ENCODE measurements around the gene HLA-DRB5. TPM values are rescaled to one million over a fixed set of nuclear protein-coding genes. Genes with fewer than 3 reads are reported as not detected.
A peak's percentile ranks its signal among the peaks of the same experiment; 100 is the strongest.
"Not testable (repeated sequence)": the region's sequence is repeated elsewhere in the genome, so short reads cannot be mapped to it uniquely, and the experiment has no call there.

HLA-DRB5 gene
- polyA plus RNA-seq, result 92.6 TPM

DNA sequence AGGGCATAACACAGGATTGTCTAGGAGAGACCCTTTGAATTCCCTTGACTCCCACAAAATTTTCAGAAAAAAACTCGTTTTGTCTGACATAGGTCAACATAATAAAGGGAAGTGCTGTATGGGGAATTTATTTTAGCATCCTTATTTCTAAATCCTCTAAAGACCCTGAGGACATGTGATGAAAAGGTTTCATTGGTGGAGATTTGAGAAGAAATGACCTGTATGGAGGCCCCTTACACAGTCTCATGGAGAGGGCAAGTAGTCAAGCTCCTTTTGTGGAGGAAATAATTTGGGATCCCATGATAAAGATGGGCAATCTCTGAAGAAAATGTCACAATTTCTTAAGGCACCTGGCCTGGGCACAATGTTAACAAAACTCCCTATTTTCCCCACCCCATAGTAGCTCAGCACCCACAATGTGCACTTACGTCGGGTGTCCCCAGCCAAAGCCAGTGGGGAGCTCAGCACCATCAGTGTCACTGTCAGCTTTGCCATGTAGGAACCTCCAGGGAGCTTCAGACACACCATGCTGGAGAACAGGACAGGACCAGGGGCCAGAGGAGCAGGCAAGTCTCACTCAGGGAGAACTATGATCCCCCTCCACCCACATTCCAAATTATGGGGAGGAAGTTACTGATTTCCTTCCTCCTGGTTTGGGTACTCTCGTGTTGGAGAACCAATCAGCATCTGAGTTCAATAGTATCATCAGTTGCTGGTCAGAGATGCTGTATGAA, at the start of gene HLA-DRB5:
Gene HLA-DRB5, minus strand, starts transcription at position 591 of the 734 bp plus-strand sequence. Its CDS starts 63 bp downstream, at position 528.
- H3K4me1 Mint-ChIP-seq, result peaks cover 3 to 23% (median 13%) of the 10 kb centered on the region in 3 donors
- H3K4me3 Mint-ChIP-seq, result peak within 1 kb of the TSS; percentile 92 to 99 (median 96)
- no peaks in the 10 kb centered on the region for H3K9me3 Mint-ChIP-seq
- no peaks in the 10 kb centered on the region for H3K27me3 Mint-ChIP-seq
- peaks cover 11% of the 10 kb centered on the region for H3K36me3 Mint-ChIP-seq
- peak within 1 kb of the TSS; percentile 97 to 98 (median 98) for H3K27ac Mint-ChIP-seq

GRCh38 chr6:32578962-32579361, 48.9 kb upstream of the HLA-DRB5 start:
- Mint-ChIP-seq H3K27me3 (no peaks in the 10 kb centered on the region), H3K36me3 (peaks cover 13% of the 10 kb centered on the region), H3K4me3 (peak overlapping the region in 3 of 4 donors; percentile 19 to 47 (median 39)), H3K9me3 (no peaks in the 10 kb centered on the region), H3K4me1 (peaks cover 21 to 44% (median 34%) of the 10 kb centered on the region in 3 donors), H3K27ac (peak overlapping the region; percentile 2 to 81 (median 61))

DNA sequence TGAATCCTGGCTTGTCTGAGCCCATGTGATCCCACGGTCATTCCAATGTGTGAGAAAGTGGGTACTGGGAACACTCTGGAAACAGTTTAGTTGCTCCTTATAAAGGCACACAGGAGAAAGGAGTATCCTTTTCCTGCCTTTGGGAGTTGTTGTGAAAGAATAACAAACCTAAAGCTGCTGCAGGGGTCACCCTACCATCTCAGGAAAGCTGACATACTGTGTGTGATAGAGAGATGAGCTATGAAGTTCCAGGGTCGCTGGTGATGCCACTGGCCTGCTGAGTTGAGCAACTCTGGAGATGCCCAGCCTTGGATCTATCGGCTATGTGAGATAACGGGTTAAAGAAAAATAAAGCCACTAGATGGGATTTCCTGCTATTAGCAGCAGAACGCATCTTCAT, 47.4 kb upstream of the HLA-DRB5 start:
- H3K4me3 Mint-ChIP-seq, result peak overlapping the region in 2 of 4 donors; percentile 23 to 42
- not testable (repeated sequence) for H3K9me3 Mint-ChIP-seq
- peak overlapping the region; percentile 3 to 65 (median 61) for H3K27ac Mint-ChIP-seq

DNA sequence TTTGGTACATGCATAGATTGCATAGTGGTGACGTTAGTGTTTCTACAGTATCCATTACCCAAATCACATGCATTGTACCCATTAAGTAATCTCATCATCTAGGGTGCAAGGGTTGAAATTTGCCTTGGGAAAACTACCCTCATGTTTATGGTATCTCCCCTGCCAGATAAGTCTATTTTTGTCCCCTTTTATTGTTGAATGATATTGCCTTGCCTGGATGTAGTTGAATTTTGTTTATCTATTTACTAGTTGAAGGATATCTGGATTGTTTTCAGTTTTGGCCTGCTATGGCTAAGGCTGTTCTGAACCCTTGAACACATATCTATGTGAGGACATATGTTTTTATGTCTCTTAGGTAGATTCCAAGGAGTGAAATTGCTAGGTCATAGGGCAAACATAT, 46.2 kb upstream of the HLA-DRB5 start:
- peak overlapping the region in 1 of 4 donors; percentile 4 for H3K4me3 Mint-ChIP-seq
- H3K4me1 Mint-ChIP-seq, result peaks cover 5 to 30% (median 24%) of the 10 kb centered on the region in 3 donors
- no peaks in the 10 kb centered on the region for H3K9me3 Mint-ChIP-seq
- no peaks in the 10 kb centered on the region for H3K27me3 Mint-ChIP-seq
- H3K36me3 Mint-ChIP-seq, result peaks cover 6% of the 10 kb centered on the region
- peak overlapping the region; percentile 43 to 88 (median 65) for H3K27ac Mint-ChIP-seq

More for the DNA sequence above, 47.4 kb upstream of the HLA-DRB5 start:
- Mint-ChIP-seq H3K4me1 (peaks cover 16 to 39% (median 31%) of the 10 kb centered on the region in 3 donors), H3K36me3 (peaks cover 13% of the 10 kb centered on the region)
- H3K27me3 Mint-ChIP-seq, result not testable (repeated sequence)

GRCh38 chr6:32570363-32570905, 40.3 kb upstream of the HLA-DRB5 start:
- Mint-ChIP-seq H3K36me3 (no peaks in the 10 kb centered on the region), H3K4me1 (peaks cover 4 to 14% (median 10%) of the 10 kb centered on the region in 3 donors), H3K4me3 (peak overlapping the region in 1 of 4 donors; percentile 78), H3K27me3 (no peaks in the 10 kb centered on the region), H3K27ac (peak overlapping the region in 2 of 3 donors; percentile 46 to 91), H3K9me3 (peaks cover 0 to 2% (median 0%) of the 10 kb centered on the region in 3 donors)

- Mint-ChIP-seq H3K27ac (no peak overlapping the region), H3K4me1 (peaks cover 0 to 4% (median 3%) of the 10 kb centered on the region in 3 donors), H3K4me3 (peak overlapping the region in 1 of 4 donors; percentile 47), H3K36me3 (no peaks in the 10 kb centered on the region), H3K27me3 (no peaks in the 10 kb centered on the region), H3K9me3 (peaks cover 0 to 2% (median 0%) of the 10 kb centered on the region in 3 donors)
Observed at GRCh38 chr6:32568561-32568960, 38.5 kb upstream of the HLA-DRB5 start.

DNA sequence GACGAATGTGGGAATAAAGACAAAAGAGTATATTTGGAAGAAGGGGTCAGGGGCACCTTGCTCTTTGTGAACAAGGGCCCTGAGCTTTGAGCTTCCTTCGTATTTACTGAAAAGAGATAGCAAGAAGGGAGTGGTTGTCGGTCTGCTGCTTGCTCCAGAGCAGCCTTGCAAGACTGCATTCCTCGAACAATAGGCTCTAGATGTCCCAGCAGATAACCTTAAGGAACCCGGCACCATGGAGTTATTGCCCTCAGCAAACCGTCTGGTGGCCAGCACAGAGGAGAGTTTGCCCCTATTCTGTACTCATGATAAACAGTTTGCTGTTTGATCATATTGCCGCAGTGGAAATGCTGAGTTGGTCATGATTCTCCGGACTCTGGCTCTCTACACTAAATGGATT, 36.9 kb upstream of the HLA-DRB5 start:
- H3K4me1 Mint-ChIP-seq, result peaks cover 0 to 4% (median 3%) of the 10 kb centered on the region in 3 donors
- H3K27me3 Mint-ChIP-seq, result peaks cover 2% of the 10 kb centered on the region
- no peak overlapping the region for H3K27ac Mint-ChIP-seq
- no peak overlapping the region for H3K4me3 Mint-ChIP-seq
- no peaks in the 10 kb centered on the region for H3K36me3 Mint-ChIP-seq
- peaks cover 0 to 2% (median 0%) of the 10 kb centered on the region in 3 donors for H3K9me3 Mint-ChIP-seq

DNA sequence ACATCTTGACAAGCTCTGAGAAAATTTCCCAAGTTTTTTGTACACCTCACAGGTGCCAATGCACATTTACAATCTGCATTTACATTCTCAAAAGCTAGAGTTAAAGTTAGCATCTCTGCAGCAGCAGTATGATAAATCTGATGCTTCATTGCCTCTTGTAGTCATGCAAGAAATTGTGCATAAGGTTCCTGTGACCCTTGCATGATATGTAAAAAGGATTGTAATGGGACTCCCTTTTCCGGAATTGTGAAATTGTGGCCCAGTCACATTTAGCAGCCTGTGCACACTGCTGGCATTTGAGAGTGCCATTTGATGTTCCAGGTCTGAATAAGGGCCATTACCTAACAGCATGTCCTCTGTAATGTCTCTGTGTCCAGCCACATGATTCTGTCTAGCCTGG, 35.4 kb upstream of the HLA-DRB5 start:
- H3K4me1 Mint-ChIP-seq, result peaks cover 0 to 4% (median 0%) of the 10 kb centered on the region in 3 donors
- peaks cover 0 to 2% (median 0%) of the 10 kb centered on the region in 3 donors for H3K9me3 Mint-ChIP-seq
- no peak overlapping the region for H3K27ac Mint-ChIP-seq
- H3K27me3 Mint-ChIP-seq, result peaks cover 4% of the 10 kb centered on the region
- no peak overlapping the region for H3K4me3 Mint-ChIP-seq
- H3K36me3 Mint-ChIP-seq, result no peaks in the 10 kb centered on the region

- peaks cover 5 to 12% (median 7%) of the 10 kb centered on the region in 3 donors for H3K4me1 Mint-ChIP-seq
- peaks cover 10% of the 10 kb centered on the region for H3K27me3 Mint-ChIP-seq
- no peak overlapping the region for H3K27ac Mint-ChIP-seq
- H3K36me3 Mint-ChIP-seq, result no peaks in the 10 kb centered on the region
- no peak overlapping the region for H3K4me3 Mint-ChIP-seq
- H3K9me3 Mint-ChIP-seq, result peaks cover 0 to 2% (median 0%) of the 10 kb centered on the region in 3 donors
Observed at GRCh38 chr6:32562940-32563339, 32.9 kb upstream of the HLA-DRB5 start.

DNA sequence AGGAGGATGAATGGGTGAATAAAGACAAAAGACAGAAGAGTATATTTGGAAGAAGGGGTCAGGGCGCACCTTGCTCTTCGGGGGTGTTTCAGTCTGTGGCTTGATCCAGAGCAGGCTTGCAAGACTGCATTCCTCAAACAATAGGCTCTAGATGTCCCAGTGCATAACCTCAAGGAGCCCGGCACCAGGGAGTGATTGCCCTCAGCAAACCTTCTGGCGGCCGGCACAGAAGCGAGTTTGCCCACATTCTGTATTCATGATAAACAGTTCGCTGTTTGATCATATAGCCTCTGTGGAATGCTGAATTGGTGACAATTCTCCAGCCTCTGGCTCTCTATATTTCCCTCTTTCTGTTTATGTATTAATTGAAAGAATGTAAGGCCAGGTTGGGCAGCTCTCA, 29.7 kb upstream of the HLA-DRB5 start:
- Mint-ChIP-seq H3K4me1 (peaks cover 6 to 12% (median 7%) of the 10 kb centered on the region in 3 donors), H3K4me3 (peak overlapping the region in 1 of 4 donors; percentile 81), H3K27ac (no peak overlapping the region), H3K9me3 (no peaks in the 10 kb centered on the region), H3K27me3 (peaks cover 10% of the 10 kb centered on the region), H3K36me3 (no peaks in the 10 kb centered on the region)

- Mint-ChIP-seq H3K4me1 (peaks cover 7 to 18% (median 9%) of the 10 kb centered on the region in 3 donors), H3K27me3 (peaks cover 12% of the 10 kb centered on the region), H3K36me3 (no peaks in the 10 kb centered on the region), H3K4me3 (peak overlapping the region; percentile 58 to 96 (median 82)), H3K9me3 (no peaks in the 10 kb centered on the region), H3K27ac (peak overlapping the region; percentile 79 to 95 (median 82))
Observed at GRCh38 chr6:32558426-32559057, 28.5 kb upstream of the HLA-DRB5 start.

DNA sequence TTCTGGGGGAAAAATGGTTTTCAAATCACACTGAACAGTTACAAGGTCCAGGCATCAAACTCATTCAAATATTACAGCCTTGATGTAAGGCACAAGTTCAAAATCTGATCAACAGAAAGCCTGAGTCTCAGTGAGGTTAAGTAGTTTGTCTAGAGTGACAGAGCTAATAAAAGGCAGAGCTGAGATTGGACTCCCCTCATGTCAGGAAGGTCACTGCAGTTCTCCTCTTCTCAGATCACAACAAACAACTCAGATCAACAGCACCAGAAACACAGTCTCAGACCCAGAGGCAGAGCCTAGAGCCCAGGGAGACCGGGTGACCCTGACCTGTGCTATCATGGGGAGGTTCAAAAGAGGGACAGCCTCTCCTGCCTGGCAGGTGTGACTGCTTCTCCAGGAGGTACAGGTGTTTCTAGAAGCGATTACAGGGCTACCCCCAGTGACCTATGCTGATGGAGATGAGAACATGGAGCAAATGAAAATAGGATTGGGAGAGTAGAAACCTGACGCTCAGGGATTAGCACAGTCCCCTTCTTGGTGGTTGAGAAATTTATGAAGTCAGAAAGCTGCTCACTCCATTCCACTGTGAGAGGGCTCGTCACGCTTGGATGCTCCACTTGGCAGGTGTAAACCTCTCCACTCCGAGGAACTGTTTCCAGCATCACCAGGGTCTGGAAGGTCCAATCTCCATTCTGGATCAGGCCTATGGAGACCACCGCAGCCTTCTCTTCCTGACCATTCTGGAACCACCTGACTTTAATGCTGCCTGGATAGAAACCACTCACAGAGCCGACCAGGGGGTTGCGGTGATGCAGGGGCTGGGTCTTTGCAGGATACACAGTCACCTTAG, 24.3 kb upstream of the HLA-DRB5 start:
- peak overlapping the region in 1 of 4 donors; percentile 50 for H3K4me3 Mint-ChIP-seq
- peaks cover 3% of the 10 kb centered on the region for H3K36me3 Mint-ChIP-seq

GRCh38 chr6:32553037-32553742, 23.1 kb upstream of the HLA-DRB5 start:
- H3K4me1 Mint-ChIP-seq, result peaks cover 0 to 19% (median 11%) of the 10 kb centered on the region in 3 donors
- H3K9me3 Mint-ChIP-seq, result no peaks in the 10 kb centered on the region
- H3K36me3 Mint-ChIP-seq, result peaks cover 6% of the 10 kb centered on the region
- peak overlapping the region in 2 of 3 donors; percentile 67 to 73 for H3K27ac Mint-ChIP-seq
- H3K4me3 Mint-ChIP-seq, result peak overlapping the region in 1 of 4 donors; percentile 50
- peaks cover 1% of the 10 kb centered on the region for H3K27me3 Mint-ChIP-seq

More for the DNA sequence above, 24.3 kb upstream of the HLA-DRB5 start:
- Mint-ChIP-seq H3K27ac (peak overlapping the region in 2 of 3 donors; percentile 19 to 73), H3K27me3 (peaks cover 6% of the 10 kb centered on the region), H3K9me3 (no peaks in the 10 kb centered on the region), H3K4me1 (peaks cover 7 to 29% (median 16%) of the 10 kb centered on the region in 3 donors)

DNA sequence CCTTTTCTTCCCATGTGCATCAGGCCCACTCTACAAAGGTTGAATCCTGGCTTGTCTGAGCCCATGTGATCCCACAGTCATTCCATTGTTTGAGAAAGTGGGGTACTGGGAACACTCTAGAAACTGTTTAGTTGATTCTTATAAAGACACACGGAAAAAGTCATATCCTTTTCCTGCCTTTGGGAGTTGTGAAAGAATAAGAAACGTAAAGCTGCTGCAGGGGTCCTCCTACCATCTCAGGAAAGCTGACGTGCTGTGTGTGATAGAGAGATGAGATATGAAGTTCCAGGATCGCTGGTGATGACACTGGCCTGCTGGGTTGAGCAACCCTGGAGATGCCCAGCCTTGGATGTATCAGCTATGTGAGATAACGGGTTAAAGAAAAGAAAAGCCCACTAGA, 21.3 kb upstream of the HLA-DRB5 start:
- Mint-ChIP-seq H3K9me3 (no peaks in the 10 kb centered on the region), H3K36me3 (peaks cover 6% of the 10 kb centered on the region), H3K4me3 (no peak overlapping the region), H3K27me3 (peaks cover 1% of the 10 kb centered on the region), H3K4me1 (peaks cover 0 to 19% (median 13%) of the 10 kb centered on the region in 3 donors), H3K27ac (peak overlapping the region in 1 of 3 donors; percentile 56)

All from IgD-negative memory B cell (primary cell).